Stimulated activated CD4-positive, alpha-beta T cell treated with anti-CD3 and anti-CD28 coated beads, Interleukin-4, amount 100 ng/mL, for 4 hours (primary cell): ENCODE measurements around the gene CDX2.
"Not testable (repeated sequence)": the region's sequence is repeated elsewhere in the genome, so short reads cannot be mapped to it uniquely, and the experiment has no call there.

ENCODE experiments used
- DNase-seq, 2 experiments: peaks; one replicate each; pipeline ENCODE4 v3.0.0-alpha.2; 2020

The CDX2 gene, protein sequence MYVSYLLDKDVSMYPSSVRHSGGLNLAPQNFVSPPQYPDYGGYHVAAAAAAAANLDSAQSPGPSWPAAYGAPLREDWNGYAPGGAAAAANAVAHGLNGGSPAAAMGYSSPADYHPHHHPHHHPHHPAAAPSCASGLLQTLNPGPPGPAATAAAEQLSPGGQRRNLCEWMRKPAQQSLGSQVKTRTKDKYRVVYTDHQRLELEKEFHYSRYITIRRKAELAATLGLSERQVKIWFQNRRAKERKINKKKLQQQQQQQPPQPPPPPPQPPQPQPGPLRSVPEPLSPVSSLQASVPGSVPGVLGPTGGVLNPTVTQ

DNA sequence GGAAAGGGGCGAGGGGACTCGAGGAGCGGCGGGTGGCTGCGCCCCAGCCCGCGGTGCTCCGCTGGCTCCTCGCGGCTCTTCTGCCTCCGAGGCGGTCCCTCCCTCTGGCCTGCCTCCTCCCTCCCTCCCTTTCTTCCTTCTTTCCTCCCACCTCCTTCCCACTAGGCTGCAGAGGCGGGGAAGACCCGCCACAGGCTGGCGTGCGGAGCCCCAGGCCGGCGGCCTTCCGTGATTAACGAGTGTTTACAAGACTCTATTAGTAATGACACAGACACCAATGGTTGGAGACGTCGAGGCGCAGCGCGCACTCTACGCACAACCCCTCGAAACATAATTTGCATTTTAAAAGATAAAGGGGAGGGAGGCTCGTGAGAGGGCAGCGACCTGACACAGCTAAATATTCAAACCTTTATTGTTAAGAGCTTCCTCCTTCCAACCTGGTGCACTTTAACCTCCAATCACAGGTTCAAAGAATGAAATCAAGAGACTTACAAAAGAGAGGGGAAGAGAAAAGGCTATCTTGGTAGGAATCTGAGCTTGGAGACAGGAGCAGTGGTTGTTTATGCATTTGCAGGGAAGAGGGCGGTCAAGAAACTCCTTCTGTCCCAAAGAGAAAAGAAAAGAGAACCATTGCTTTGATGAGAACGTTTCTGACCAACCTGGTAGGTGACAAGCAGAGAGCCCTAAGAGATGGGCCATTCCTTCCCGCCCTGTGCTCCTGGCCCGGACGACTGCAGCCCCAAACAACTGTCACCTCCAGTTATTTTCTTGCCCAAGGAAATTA, at the start of gene CDX2:
Gene CDX2 (minus strand): TSS at position 234 of the 784 bp plus-strand sequence. CDS start 309 bp downstream, outside the sequence.
- no peak for DNase-seq

DNA sequence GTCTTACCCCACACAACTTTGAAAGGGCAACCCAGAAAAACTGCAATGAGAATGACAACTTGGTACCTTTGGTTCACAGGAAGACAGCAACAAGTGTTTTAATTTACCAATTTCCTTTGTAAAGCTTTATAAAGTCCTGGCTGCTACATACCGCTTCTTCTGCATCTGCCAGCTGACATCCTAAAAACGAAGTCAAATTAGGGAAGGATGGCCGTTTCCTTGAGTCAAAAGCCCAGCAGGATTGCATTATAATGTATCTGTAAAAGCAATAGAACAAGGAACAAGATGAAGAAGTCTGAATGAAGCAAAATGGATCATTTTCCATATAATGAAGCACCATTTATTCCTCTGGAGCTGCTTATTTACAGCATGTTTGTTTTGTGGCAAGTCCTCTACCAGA, 45.2 kb upstream of the CDX2 start:
- DNase-seq, result no peak

DNA sequence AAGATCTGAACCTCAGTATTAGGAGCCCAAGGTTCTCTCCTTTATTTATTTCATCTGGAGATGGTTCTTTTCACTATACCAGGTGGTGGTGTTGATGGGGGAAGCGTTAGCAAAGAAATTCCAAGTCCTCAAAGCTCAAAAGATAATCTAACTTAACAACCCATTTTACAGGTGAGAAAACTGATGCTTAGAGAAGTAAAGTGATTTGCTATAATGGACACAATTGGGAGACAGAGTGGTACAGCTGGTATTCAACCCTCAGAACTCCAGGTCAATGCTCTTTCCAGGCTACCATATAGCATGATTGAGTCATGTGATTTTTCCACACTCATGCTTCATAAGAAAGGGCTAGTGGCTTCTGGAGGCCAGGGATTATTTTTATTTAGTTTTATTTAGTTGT, 44.4 kb upstream of the CDX2 start:
- DNase-seq, result no peak

DNA sequence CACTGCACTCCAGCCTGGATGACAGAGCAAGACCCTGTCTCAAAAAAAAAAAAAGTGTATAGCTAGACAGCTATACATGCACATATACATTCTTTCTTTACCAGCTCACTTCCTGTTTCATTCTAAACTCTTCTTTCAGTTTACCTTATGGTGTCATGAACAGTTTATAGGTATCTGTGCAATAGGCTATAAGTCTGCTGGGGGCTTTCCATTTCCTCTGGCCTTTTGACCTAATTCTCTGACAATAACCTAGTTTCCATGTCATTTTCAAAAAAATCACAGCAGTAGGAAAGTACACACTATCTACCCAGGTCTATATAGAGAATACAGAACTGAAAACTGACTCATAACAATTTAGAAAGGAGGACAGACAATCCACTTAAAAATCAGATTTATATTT, 43.8 kb upstream of the CDX2 start:
- no peak for DNase-seq

DNA sequence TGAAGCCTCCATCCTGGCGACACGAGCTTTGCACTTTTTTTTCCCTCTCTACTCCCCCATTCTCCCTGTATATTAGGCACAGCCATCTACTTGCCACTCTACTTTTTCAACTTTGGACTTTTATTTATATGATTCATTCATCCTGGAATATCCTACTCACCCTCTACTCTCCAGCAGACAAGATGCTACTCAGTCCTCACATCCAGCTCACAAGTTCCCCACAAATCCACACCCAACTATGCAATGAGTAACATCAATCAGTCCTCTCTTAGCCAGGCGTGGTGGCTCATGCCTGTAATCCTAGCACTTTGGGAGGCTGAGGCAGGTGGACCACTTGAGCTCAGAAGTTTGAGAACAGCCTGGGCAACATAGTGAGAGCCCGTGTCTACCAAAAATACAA, 43.3 kb upstream of the CDX2 start:
- no peak for DNase-seq

DNA sequence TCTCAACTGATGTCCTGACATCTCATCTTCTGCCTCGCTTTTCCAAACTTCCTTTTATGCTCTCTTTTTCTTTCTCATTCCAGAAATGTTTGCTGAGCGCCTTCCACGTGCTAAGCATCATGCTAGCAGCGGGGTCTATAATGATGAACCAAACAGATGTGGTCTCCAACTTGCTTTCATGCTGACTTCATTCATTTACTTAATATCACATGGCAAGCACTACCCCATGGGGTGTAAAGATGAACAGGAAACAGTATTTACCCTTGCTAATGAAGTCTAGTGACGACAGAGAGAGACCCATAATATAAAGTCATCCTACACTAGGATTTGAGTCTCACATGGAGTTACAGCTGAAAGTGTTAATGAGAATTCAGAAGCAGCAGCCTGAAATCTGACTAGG, 40.9 kb upstream of the CDX2 start:
- DNase-seq, result no peak

DNA sequence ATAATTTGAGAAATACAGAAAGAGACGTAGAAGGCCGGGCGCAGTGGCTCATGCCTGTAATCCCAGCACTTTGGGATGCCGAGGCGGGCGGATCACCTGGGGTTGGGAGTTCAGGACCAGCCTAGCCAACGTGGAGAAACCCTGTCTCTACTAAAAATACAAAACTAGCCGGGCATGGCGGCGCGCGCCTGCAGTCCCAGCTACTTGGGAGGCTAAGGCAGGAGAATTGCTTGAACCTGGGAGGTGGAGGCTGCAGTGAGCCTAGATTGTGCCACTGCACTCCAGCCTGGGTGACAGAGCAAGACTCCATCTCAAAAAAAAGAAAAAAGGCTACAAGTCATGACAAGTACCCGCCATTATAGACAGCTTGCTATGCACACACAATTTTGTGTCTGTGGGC, 35.9 kb upstream of the CDX2 start:
- not testable (repeated sequence) for DNase-seq

DNA sequence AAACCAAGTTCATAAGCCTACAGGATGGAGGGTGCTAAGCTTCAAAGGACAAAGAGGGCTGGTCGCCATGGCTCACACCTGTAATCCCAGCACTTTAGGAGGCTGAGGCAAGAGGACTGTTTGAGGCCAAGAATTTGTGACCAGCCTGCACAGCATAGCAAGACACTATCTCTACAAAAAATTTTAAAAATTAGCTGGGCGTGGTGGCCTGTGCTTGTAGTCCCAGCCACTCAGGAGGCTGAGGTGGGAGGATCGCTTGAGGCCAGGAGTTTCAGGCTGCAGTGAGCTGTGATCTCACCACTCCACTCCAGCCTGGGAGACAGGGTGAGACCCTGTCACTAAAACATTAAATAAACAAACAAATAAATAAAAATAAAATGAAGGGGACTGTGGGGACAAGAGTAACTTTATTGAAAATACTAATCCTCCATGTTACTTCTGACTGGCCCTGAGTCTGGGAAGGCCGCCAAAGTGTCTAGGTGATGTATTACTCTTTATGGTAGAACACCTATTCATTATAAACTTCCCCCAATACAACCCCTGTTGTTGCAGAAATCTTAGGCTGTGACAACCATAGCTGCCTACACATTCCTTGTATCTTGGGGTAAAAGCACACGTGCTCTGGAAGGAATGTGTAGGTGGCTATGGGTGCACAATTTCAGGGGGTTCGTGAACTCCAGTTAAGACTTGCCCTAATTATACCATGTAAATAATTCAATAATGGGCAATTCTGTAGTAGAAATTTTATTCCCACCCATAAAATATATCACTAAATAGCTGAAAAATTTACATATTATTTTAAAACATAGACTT, 34.0 kb upstream of the CDX2 start:
- no peak for DNase-seq

DNA sequence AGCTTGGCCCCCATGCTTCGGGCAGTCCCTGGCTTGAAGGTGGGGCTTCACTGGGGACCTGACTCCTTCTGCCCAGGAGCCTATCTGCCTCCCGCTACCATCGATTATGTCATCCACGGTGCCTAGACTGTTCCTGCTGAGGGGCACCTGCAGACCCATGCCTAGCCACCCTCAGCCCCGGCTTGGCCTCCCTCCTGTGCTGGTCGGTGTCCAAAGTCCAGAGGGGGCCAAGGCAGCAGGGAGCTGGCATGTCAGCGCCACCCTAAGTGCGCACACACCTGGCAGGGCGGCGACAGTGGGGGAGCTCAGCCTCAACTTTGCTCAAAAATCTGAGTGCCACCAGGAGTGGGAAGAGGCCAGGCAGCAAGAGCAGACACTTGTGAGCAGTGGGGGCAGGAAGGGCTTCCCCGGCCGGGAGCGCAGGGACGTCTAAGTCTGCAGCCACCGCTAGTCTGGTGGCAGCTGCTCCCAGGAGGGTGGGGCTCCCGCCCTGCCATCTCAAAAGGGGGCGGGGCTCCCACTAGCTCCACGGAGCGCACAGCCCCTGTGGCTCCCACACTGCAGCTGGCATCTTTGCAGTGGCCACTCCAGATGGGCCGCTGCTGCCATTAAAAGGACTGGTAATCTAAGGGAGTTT, 32.8 kb upstream of the CDX2 start:
- no peak for DNase-seq

DNA sequence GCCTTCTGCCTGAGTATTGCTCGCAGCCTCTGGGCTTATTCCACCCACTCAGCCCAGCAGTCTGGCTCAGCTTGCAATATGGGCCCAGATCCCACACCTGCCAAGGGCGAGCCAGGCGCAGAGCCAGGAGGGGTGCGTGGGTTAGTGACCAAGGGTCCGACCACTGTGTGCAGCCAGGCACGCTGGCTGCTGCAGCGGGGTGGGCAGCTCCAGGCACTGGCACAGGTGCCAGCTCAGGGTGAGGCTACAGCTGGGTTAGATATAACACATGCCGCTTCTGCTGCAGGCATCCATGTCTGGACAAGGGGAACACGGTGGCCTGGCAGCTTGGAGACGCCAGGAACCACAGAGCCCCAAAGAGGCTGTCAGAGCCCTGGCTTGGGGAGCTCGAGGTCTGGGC, 31.9 kb upstream of the CDX2 start:
- DNase-seq, result no peak

DNA sequence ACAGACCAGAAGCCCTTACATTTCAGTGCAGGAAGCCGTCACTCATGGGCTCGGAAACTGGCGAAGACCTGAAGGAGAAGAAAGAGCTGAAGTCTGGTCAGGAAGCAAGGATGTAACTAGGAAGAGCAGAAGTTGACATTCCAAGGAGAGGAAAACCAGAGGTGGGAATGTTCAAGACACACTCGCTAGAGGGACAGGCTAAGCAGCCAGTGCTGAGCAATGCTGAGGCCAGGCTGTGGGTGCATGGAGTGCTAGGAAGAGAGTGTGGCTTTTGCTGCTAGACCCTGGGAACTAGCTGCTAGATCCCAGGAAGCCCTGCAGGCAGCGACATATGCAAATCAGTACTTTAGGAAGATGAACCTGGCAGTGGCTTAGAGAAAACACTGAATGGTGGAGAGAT, 31.5 kb upstream of the CDX2 start:
- DNase-seq, result no peak

DNA sequence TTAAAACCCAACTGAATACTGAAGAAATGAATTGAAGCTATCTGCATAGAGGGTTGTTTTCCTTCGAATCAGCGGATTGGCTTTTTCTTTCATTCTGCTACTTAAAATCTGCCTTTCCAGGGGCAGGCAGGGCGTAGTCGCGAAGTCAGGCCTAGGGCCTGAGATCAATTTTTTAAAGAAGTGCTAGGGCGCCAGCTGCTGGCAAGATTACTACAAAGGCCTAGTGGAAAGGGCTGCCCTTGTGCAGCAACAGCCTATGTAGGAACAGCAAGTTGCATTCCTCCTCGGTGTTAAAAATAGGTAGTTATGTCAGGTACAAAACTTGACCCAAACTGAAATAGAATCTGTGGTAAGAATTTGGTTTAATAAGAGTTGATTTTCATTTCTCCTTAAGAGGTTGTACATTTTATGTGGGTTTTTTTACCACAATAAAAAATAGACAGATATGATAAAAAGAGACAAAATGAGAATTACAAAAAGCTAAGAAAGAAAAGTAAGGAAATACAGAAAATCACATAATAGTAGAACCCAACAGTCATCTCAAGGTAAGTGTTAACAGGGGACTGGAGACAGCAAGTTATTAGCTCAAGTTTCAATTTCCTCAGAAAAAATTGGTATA, 28.9 kb upstream of the CDX2 start:
- no peak for DNase-seq

DNA sequence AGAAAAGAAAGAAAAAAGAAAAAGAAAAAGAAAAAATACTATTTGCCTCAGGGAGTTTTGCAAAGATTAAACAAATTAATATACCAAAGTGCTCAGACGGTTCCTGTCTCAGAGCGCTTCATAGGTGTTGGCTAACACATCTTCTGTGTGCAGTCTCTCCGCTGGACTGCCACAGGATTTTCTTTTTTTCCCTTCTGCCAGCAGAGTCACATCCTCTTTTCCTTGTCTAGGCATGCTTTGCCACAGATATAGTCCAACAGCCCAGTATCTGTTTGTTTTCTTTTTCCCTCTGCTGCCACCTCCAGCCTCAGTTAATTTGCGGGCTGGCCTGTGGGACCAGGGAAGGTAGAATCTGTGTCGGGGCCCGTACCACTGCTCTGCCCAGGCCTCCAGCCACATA, 22.8 kb upstream of the CDX2 start:
- no peak for DNase-seq

DNA sequence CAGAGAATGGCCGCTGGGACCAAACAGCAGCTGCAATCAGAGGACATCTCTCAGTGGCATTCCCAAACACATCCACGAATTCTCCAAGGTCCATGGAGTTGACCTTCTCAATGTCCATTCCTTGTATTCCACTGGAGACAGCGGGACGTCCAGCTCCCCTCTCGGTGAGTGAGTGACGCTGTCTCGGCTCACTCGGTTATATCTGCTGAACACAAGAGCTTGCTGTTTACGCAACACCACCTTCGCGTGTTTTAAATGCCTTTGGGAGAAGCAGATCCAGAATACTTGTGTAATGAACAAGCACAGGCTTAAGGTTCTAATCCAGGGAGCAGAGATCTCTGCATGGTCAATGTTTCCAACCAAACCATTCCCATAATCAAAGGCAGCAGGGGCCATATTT, 19.4 kb upstream of the CDX2 start, which contains the start of gene URAD:
Gene URAD (minus strand): TSS at position 174 of the 400 bp plus-strand sequence. CDS start 56 bp downstream, at position 118.
- no peak for DNase-seq

DNA sequence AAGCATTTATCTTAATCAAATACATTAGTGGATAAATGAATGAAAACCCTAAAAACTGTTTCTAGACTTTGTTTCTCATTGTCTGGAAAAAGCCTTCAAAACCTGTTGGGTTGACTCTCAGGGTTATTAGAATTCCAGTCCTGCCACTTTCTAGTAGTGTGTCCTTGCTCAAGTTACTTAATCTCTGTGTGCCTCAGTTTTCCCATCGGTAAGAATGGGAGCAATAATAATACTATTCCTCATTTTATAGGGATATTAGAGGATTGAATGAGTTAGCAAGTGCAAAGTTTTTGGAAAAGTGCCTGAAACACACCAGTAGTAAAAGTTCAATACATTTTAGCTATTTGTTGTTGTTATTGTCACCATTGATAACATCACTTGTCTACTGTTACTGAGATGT, 16.5 kb upstream of the CDX2 start:
- DNase-seq, result no peak

DNA sequence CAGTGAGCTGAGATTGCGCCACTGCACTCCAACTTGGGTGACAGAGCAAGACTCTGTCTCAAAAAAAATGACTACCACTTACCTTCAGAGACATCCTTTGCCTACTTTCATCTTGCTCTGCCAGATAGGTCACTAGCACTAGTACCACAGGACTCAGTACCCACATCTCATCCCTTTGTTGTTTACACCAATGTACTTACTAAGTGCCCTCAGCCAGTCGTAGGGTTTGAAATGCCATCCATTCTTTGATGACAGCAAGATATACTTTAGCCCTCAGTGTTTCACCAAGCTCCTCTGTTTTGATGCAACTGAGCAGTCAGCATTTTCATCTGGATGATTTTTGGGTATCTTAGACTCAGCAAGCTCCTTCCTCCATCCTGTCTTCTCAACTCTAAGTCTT, 13.2 kb upstream of the CDX2 start:
- no peak for DNase-seq

DNA sequence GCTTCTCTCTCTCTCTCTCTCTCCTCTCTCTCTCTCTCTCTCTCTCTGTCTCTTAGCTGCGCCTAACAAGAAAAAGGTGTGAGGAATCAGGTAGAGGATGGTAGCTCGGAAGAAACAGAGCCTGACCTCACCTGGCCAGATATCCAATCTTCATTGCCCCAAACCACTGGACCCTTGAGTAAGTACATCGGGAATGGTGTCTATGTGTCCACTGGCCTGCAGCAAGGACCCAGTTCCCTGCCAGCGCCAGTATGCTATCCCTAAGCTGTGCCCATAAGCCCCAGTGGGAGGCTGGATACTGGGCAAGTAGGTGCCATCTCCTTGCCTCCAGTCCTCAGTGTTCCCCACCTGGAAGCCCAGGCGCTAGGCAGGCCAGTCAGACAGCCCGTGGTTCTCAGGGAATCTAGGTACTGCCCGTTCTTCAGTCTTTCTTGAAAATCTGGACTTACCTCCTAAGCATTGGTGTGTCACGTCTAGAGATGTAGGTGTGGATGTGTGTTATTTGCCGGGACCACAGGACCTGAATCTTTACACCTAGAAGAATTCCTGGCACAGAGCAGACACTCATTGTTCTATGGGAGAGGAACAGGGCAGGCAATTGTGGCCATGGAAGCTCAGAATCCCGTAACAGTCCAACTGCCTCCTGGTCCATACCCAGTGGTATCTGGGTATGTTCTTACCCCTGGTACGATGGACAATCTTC, 12.0 kb upstream of the CDX2 start:
- no peak for DNase-seq

DNA sequence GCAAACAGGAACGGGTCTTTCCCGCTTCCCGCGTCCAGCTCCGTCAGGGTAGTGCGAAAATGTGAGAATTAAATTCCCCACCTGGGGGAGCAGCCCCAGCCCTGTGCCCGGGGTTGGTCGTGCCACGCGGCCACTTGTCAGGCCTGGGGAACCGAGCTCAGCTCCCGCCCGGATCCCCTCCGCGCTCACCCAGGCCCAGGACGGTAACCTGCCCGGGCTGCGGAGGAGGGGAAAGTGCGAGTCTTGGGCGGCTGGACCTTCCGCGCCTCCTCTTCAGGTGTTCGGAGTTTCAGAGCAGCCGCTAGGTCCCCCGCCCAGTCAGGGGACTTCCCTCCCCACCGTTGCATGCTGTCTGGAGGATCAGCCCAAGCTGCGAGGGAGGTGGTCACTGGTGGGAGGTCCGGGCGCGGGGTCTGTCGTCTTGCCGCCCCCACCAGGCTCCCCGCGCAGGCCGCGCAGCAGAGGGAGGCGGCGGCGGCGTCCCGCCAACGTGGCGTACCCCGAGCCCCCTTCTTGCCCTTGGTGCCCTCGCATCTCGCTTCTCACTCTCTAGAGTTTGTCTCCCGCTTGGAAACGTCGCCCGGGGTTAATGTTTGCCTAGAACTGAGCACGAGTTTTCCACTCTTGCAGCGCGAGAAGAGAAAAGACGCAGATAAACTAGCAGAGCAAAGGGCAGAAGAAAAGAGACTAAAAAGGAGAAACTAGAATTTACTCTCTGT, 11.3 kb upstream of the CDX2 start:
- no peak for DNase-seq

DNA sequence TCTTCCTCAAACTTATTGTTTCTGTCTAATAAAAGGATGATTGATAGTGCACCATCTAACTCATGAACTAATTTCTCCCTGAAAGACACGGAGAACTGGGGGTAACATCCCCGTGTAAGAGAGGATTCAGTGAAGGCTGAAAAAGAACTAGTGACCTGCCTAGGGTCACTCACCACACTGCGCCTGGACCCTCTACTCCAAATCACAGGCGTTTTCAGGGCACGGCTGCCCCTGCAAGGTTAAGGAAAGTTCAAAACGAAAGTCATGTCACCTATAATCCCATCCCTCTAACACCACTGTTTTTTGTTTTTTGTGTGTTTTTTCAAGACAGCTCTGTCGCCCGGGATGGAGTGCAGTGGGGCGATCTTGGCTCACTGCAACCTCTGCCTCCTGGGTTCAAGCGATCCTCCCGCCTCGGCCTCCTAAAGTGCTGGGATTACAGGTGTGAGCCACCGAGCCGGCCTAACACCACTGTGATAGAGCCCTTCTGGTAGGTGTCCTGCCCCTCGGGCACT, 10.7 kb upstream of the CDX2 start:
- DNase-seq, result no peak

DNA sequence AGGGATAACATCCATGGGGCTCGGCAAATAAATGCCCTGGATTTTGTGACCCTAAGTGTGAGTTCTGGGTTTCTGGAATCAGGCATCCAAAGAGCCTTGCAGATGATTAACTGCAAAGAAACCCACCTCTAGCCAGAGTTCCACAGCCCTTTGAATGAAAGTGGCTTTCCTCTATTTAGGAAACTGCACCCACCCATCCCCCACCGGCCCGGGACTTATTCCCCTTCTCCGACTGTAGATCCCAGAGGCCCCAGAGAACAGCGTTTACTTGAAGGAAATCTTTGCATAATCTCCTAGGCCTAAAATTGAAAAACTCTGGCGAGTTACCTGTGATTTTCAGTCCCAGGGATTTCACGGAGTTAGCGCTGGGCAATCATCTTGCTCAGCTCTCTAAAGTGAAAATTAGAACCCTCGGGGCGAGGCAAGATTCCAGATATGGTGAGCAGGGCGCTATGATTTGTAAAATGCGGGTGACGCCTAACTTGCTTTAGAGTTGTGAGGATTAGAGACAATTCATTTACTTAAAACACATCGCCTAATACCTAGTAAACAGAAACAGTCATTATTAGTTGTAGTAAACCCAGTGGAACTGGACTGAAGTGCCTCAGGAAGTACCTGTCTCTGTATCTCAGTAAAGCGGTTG, 10.0 kb upstream of the CDX2 start:
- DNase-seq, result no peak
